PC-9 (cell line): ENCODE data around the gene AMDHD2.

Experiments used
- EZH2 ChIP-seq: fragments of 200-600 bp; sonication (generic); IDR thresholded peaks from 2 replicates; pipeline ENCODE4 v1.8.0; 2017; ENCODE audit warnings: antibody characterized with exemption, low read depth
- TF ChIP-seq, protein P1 (sequence below): fragments of 200-600 bp; sonication (generic); conservative IDR thresholded peaks from 2 replicates; pipeline ENCODE4 v1.6.1; 2017; ENCODE audit warnings: mixed run types, antibody characterized with exemption, mild to moderate bottlenecking, moderate library complexity

DNA sequence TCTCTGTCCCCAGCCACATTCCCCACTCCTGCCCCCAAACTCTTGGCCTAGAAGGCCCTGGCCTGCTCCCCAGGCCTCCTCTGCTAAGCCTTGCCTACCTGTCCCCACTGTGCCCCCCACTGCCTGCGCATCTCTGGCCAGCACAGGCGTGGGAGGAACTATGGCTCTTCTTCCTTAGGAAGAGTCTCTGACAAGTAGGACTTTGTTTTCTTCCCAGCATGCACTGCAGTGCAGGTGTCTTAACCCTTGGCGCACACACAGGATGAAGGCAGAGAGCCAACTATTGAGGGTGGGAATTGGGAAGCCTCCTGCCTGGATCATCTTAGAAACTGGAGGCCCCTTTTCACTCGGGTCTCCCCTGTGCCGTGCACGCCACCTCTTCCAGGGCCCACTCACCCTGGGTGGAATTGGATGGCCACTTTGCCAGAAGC, 3.6 kb downstream of the AMDHD2 start:
- TF ChIP-seq, protein P1, sequence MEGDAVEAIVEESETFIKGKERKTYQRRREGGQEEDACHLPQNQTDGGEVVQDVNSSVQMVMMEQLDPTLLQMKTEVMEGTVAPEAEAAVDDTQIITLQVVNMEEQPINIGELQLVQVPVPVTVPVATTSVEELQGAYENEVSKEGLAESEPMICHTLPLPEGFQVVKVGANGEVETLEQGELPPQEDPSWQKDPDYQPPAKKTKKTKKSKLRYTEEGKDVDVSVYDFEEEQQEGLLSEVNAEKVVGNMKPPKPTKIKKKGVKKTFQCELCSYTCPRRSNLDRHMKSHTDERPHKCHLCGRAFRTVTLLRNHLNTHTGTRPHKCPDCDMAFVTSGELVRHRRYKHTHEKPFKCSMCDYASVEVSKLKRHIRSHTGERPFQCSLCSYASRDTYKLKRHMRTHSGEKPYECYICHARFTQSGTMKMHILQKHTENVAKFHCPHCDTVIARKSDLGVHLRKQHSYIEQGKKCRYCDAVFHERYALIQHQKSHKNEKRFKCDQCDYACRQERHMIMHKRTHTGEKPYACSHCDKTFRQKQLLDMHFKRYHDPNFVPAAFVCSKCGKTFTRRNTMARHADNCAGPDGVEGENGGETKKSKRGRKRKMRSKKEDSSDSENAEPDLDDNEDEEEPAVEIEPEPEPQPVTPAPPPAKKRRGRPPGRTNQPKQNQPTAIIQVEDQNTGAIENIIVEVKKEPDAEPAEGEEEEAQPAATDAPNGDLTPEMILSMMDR, result no peak
- TF ChIP-seq EZH2, result no peak
